ENCODE results near the gene EP400.
A peak's percentile ranks its signal among the peaks of the same experiment; 100 is the strongest.

The EP400 gene

GRCh38 chr12:131923260-131923659 lies 26.5 kb upstream of the EP400 start:
- Histone ChIP-seq H3F3A (ENCODE audit: insufficient read depth, low read length) (no peaks in the 10 kb centered on the region), H4K20me1 (ENCODE audit: insufficient read depth, low read length) (no peaks in the 10 kb centered on the region), H3K4me3 (ENCODE audit: low read depth, low read length, poor library complexity, severe bottlenecking) (no peak overlapping the region), H3K4me1 (ENCODE audit: insufficient read depth, low read length, severe bottlenecking) (peaks cover 18% of the 10 kb centered on the region), H2AFZ (ENCODE audit: low read length) (no peak overlapping the region), H3K9me2 (ENCODE audit: low read depth, low read length) (no peaks in the 10 kb centered on the region), H3K9me3 (ENCODE audit: low read length) (no peaks in the 10 kb centered on the region), H3K27me3 (ENCODE audit: insufficient read depth, low read length) (peaks cover 5% of the 10 kb centered on the region; the same call in 1 of the 2 replicates), H3K79me2 (ENCODE audit: insufficient read depth, low read length) (no peaks in the 10 kb centered on the region), H3K27ac (ENCODE audit: low read depth, low read length, poor library complexity, severe bottlenecking) (no peak overlapping the region), H3K4me2 (ENCODE audit: low read length) (no peak overlapping the region; the same call in 1 of the 2 replicates), H3K9ac (ENCODE audit: low read length) (no peak overlapping the region), H3K36me3 (ENCODE audit: insufficient read depth, low read length) (no peaks in the 10 kb centered on the region)
- TF ChIP-seq CTCF (IDR thresholded peaks at IDR 0.05; ENCODE audit: low read length): no peak

DNA sequence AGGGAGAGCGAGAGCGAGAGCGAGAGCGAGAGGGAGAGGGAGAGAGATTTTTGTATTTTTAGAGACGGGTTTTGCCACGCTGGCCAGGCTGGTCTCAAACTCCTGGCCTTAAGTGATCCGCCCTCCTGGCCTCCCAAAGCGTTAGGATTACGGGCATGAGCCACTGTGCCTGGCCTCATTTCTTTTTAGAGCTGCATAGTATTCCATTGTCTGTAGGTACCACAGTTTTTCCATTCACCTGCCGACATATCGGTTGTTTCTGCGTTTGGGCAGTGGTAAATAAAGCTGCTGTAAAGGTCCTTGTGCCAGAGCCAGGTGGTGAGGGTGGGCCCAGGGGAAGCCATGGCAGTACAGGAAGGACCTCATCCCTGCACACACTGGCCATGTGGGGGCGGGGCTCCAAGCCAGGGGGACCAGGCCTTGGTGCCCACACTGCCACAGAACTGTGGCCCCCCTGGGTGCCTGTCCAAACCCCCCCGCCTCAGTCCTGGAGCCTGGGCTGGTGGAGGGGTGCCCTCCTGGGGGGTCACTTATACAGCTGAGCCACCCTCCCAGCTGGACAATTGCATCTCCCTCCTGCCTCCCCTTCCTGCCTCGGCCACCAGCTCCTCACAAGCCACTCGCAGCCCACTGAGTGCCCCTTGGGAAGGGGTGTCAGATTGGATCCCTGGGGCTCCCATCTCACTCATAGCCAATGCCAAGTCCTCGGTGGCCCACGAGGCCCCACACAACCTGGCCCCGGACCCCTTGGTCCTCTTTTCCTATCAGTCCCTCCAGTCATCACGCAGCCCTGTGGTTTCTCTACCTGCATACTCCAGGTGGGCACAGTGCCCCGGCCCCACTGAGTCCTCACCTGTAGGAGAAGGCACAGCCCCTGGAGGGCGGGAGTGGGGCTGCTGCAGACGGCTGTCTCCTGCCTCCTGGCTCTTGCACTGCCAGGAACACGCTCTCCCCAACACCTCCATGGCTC lies 22.3 kb upstream of the EP400 start:
- Histone ChIP-seq H3K4me2 (ENCODE audit: low read length) (no peak overlapping the region), H3F3A (ENCODE audit: insufficient read depth, low read length) (no peaks in the 10 kb centered on the region), H3K36me3 (ENCODE audit: insufficient read depth, low read length) (peaks cover 15% of the 10 kb centered on the region), H3K4me1 (ENCODE audit: insufficient read depth, low read length, severe bottlenecking) (peaks cover 30% of the 10 kb centered on the region), H3K9me2 (ENCODE audit: low read depth, low read length) (no peaks in the 10 kb centered on the region), H3K9me3 (ENCODE audit: low read length) (no peaks in the 10 kb centered on the region), H3K79me2 (ENCODE audit: insufficient read depth, low read length) (peaks cover 8% of the 10 kb centered on the region; the same call in 1 of the 2 replicates), H4K20me1 (ENCODE audit: insufficient read depth, low read length) (no peaks in the 10 kb centered on the region), H2AFZ (ENCODE audit: low read length) (no peak overlapping the region), H3K4me3 (ENCODE audit: low read depth, low read length, poor library complexity, severe bottlenecking) (no peak overlapping the region), H3K27me3 (ENCODE audit: insufficient read depth, low read length) (peaks cover 5% of the 10 kb centered on the region; the same call in 1 of the 2 replicates), H3K9ac (ENCODE audit: low read length) (no peak overlapping the region), H3K27ac (ENCODE audit: low read depth, low read length, poor library complexity, severe bottlenecking) (no peak overlapping the region)
- TF ChIP-seq CTCF (IDR thresholded peaks at IDR 0.05; ENCODE audit: low read length): no peak

GRCh38 chr12:131928080-131928710 lies 21.5 kb upstream of the EP400 start:
- H3K9ac ChIP-seq (ENCODE audit: low read length): peak overlapping the region; percentile 52
- peaks cover 23% of the 10 kb centered on the region for H3K36me3 ChIP-seq (ENCODE audit: insufficient read depth, low read length)
- H4K20me1 ChIP-seq (ENCODE audit: insufficient read depth, low read length): no peaks in the 10 kb centered on the region
- peaks cover 8% of the 10 kb centered on the region; the same call in 1 of the 2 replicates for H3K79me2 ChIP-seq (ENCODE audit: insufficient read depth, low read length)
- H3K27me3 ChIP-seq (ENCODE audit: insufficient read depth, low read length): no peaks in the 10 kb centered on the region; the same call in 1 of the 2 replicates
- no peaks in the 10 kb centered on the region for H3K9me2 ChIP-seq (ENCODE audit: low read depth, low read length)
- H3K4me1 ChIP-seq (ENCODE audit: insufficient read depth, low read length, severe bottlenecking): peaks cover 26% of the 10 kb centered on the region
- H3F3A ChIP-seq (ENCODE audit: insufficient read depth, low read length): no peaks in the 10 kb centered on the region
- peak overlapping the region; percentile 57 for H3K4me2 ChIP-seq (ENCODE audit: low read length)
- peak overlapping the region; percentile 57 for H3K4me3 ChIP-seq (ENCODE audit: low read depth, low read length, poor library complexity, severe bottlenecking)
- H2AFZ ChIP-seq (ENCODE audit: low read length): no peak overlapping the region
- no peaks in the 10 kb centered on the region for H3K9me3 ChIP-seq (ENCODE audit: low read length)
- H3K27ac ChIP-seq (ENCODE audit: low read depth, low read length, poor library complexity, severe bottlenecking): no peak overlapping the region
- TF ChIP-seq EZH2 (IDR thresholded peaks at IDR 0.05; ENCODE audit: borderline replicate concordance, low read length) (no peak), CTCF (IDR thresholded peaks at IDR 0.05; ENCODE audit: low read length) (no peak)
